Neuronal stem cell (in vitro differentiated cells): ENCODE results near the gene ST6GAL1.

Source experiments
- DNase-seq: peaks from one replicate; pipeline ENCODE4 v3.0.0-alpha.2; 2013; ENCODE audit warnings: low spot score
- H2AFZ ChIP-seq: one replicate; pipeline ENCODE4 v1.6.1; 2013; ENCODE audit warnings: mild to moderate bottlenecking, low read length, inconsistent platforms
- H2AK5ac ChIP-seq: 2 replicates; pipeline ENCODE4 v1.6.1; 2013; ENCODE audit warnings: low read depth, mild to moderate bottlenecking, inconsistent platforms, low read length, moderate library complexity, mixed read lengths
- H2BK120ac ChIP-seq: 2 replicates; pipeline ENCODE4 v1.6.1; 2013; ENCODE audit warnings: low read depth, mild to moderate bottlenecking, inconsistent platforms, low read length, moderate library complexity, mixed read lengths
- H2BK12ac ChIP-seq: one replicate; pipeline ENCODE4 v1.6.1; 2013; ENCODE audit warnings: low read length, inconsistent platforms
- H2BK15ac ChIP-seq: 2 replicates; pipeline ENCODE4 v1.6.1; 2013; ENCODE audit warnings: mild to moderate bottlenecking, low read length, inconsistent platforms, mixed read lengths
- H2BK5ac ChIP-seq: one replicate; pipeline ENCODE4 v1.6.1; 2013; ENCODE audit warnings: inconsistent platforms, mild to moderate bottlenecking, low read length, moderate library complexity
- H3K14ac ChIP-seq: one replicate; pipeline ENCODE4 v1.6.1; 2013; ENCODE audit warnings: low read length, inconsistent platforms
- H3K18ac ChIP-seq: 2 replicates; pipeline ENCODE4 v1.6.1; 2013; ENCODE audit warnings: low read length, inconsistent platforms
- H3K23ac ChIP-seq: 2 replicates; pipeline ENCODE4 v1.6.1; 2013; ENCODE audit warnings: low read depth, mild to moderate bottlenecking, mixed read lengths, low read length, inconsistent platforms; ENCODE audit not compliant: poor library complexity
- H3K27ac ChIP-seq: replicated peaks from 3 replicates; pipeline ENCODE4 v1.5.1; 2013; ENCODE audit warnings: low read length, inconsistent platforms
- H3K27me3 ChIP-seq, 3 experiments: 2 replicates each; pipeline ENCODE4 v1.6.1; 2013; ENCODE audit warnings: low read length in 3 of 3, mild to moderate bottlenecking in 2 of 3, inconsistent platforms in 1 of 3, low read depth in 1 of 3, mixed read lengths in 1 of 3, moderate library complexity in 1 of 3; ENCODE audit not compliant: control insufficient read depth in 3 of 3, insufficient read depth in 3 of 3
- H3K36me3 ChIP-seq, 2 donors: replicated peaks in 1 of 2; 2 replicates each; pipeline ENCODE4 v1.6.1; 2013; ENCODE audit warnings: low read length in 2 of 2; ENCODE audit not compliant: control insufficient read depth in 2 of 2, insufficient read depth in 2 of 2
- H3K4ac ChIP-seq: 2 replicates; pipeline ENCODE4 v1.6.1; 2013; ENCODE audit warnings: inconsistent platforms, mild to moderate bottlenecking, low read length, moderate library complexity
- H3K4me1 ChIP-seq, 2 donors: 1 replicate in 1 of 2; 2 replicates in 1 of 2; pipeline ENCODE4 v1.6.1; 2013; ENCODE audit warnings: low read length in 2 of 2, low read depth in 1 of 2; ENCODE audit not compliant: control insufficient read depth in 2 of 2, insufficient read depth in 1 of 2
- H3K4me2 ChIP-seq: one replicate; pipeline ENCODE4 v1.6.1; 2013; ENCODE audit warnings: mild to moderate bottlenecking, low read length, inconsistent platforms; ENCODE audit not compliant: insufficient read depth, poor library complexity, severe bottlenecking
- H3K4me3 ChIP-seq, 2 donors: 2 replicates each; pipeline ENCODE4 v1.5.1; 2013; ENCODE audit warnings: low read length in 2 of 2, mild to moderate bottlenecking in 2 of 2, inconsistent platforms in 1 of 2, moderate library complexity in 1 of 2
- H3K79me1 ChIP-seq: one replicate; pipeline ENCODE4 v1.6.1; 2013; ENCODE audit warnings: low read depth, mild to moderate bottlenecking, inconsistent platforms, low read length, moderate library complexity
- H3K9ac ChIP-seq: one replicate; pipeline ENCODE4 v1.6.1; 2013; ENCODE audit warnings: mild to moderate bottlenecking, low read depth, low read length, inconsistent platforms; ENCODE audit not compliant: poor library complexity
- H3K9me3 ChIP-seq, 2 donors: replicated peaks in 1 of 2; 2 replicates each; pipeline versions ENCODE3 to v1.6.1; 2013; ENCODE audit warnings: low read length in 2 of 2, mild to moderate bottlenecking in 2 of 2, inconsistent platforms in 1 of 2, low read depth in 1 of 2, mixed read lengths in 1 of 2, moderate library complexity in 1 of 2; ENCODE audit not compliant: control insufficient read depth in 2 of 2, insufficient read depth in 1 of 2
- H4K8ac ChIP-seq: one replicate; pipeline ENCODE4 v1.6.1; 2013; ENCODE audit warnings: low read depth, mild to moderate bottlenecking, inconsistent platforms, low read length, moderate library complexity
- H4K91ac ChIP-seq: one replicate; pipeline ENCODE4 v1.6.1; 2013; ENCODE audit warnings: low read length, low read depth, mild to moderate bottlenecking, inconsistent platforms; ENCODE audit not compliant: poor library complexity
- WGBS, 2 donors: extraction: QIAGEN DNeasy Blood & Tissue Kit; methylation state at CpG; one replicate each; pipeline ENCODE4 v1.1.7; 2013; ENCODE audit warnings: missing lambda C conversion rate in 2 of 2, mixed read lengths in 1 of 2; ENCODE audit not compliant: insufficient read length in 2 of 2, insufficient replicate concordance in 1 of 2; ENCODE audit errors: extremely low coverage in 2 of 2; 5-methylcytosine and 5-hydroxymethylcytosine counted together

The ST6GAL1 gene

DNA sequence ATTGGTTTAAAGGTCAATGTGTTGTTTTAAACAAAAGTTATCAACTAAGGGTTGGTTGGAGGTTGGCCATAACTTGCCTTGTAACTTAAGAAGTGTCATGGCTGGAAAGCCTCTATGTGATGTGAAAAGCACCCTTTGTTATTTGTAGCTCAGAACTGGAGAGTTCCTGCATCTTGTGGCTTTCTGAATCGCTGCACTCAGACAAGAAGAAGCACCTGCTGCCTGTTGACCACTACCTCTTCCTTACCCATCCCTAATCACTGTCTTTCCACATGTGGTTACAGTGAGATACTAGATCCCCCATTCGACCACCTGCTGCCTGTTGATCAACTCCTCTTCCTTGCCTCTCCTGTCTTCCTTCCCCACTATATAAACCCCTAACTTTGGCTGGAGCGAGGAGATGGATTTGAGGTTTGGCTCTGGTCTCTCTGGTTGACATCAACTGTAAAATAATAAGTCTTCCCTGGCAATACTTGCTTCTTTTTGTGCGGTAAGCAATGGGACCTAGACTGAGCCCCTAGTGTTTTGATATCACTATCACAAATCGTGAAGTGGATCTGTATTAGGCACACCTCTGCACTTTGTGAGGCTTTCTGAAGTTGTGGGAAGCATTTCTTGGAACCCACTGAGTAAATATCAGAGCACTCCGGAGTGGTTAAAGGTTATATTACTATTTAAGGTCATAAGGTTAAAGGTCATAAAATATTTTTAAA is 195.1 kb downstream of the ST6GAL1 start:
- H2BK120ac ChIP-seq: no peak overlapping the region
- no peak overlapping the region for H3K4ac ChIP-seq
- H2BK12ac ChIP-seq: no peak overlapping the region
- H3K27me3 ChIP-seq: no peaks in the 10 kb centered on the region
- H3K4me3 ChIP-seq: no peak overlapping the region
- no peak overlapping the region for H4K91ac ChIP-seq
- no peak overlapping the region for H2BK15ac ChIP-seq
- H3K23ac ChIP-seq: no peak overlapping the region
- peaks cover 0 to 2% of the 10 kb centered on the region in 2 donors for H3K36me3 ChIP-seq
- H2BK5ac ChIP-seq: no peak overlapping the region
- no peak overlapping the region for H3K4me2 ChIP-seq
- no peak for DNase-seq
- no peaks in the 10 kb centered on the region for H3K79me1 ChIP-seq
- H3K4me1 ChIP-seq: no peaks in the 10 kb centered on the region
- H2AFZ ChIP-seq: no peak overlapping the region
- peaks cover 0 to 4% of the 10 kb centered on the region in 2 donors for H3K9me3 ChIP-seq
- no peak overlapping the region for H3K9ac ChIP-seq
- no peak overlapping the region for H3K18ac ChIP-seq
- H2AK5ac ChIP-seq: no peak overlapping the region
- no peak overlapping the region for H4K8ac ChIP-seq
- H3K14ac ChIP-seq: no peak overlapping the region
- no CpG with 5 or more reads among the region's 6 CpGs for WGBS, 2 donors
- no peak overlapping the region for H3K27ac ChIP-seq
